CD4-positive, alpha-beta T cell treated with Interferon alpha-2 for 1 hour (primary cell): ENCODE measurements around the gene FILIP1L.

Experiments used
- DNase-seq, 2 donors: peaks; one replicate each; pipeline ENCODE4 v3.0.0-alpha.2; 2020 to 2022

Gene FILIP1L

DNA sequence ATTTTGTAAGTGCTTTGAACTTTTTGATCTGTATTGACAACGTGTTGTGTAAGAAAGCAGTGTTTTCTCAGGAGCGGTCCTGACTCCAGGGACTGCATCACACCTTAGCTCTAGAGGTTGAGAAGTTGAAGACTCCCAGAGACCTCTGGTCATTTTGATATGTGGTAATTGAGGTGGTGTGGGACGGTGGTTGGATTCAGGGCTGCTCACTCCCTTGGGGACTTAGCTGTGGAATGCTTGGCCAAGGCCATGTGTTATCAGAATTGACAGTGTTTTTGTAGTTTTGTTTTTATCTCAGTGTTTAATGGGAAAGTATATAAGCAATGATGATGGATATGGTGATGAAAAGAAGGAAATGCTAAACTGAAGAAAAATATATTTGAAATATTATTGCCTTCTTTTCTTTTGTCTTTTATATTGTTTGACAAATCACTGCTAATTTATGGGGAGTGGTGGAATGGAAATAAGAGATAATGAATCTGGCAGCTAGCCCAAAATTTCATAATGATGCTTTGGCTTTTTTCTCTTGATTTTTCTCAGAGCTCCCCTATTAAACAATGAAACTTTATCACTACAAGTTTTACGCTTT, 280.6 kb downstream of the FILIP1L start:
- DNase-seq = no peak

DNA sequence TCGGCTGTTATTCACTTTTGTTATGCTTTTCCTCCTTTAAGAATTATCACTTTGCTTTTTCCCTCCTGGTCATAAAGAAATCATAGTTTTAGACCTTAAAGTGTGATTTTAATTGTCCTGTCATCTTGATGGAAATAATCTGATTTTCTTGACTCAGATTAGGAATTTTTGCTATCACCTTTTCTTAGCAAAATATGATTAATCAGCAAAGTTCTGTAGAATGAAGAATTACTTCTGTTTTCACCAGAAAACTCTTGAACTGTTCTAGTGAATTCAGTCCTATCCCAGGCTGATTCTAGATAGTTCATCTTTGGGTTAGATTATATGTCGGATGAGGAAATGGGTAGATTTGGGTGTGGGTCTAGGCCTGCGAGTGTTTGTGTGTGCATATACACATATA, 284.5 kb downstream of the FILIP1L start:
- DNase-seq = no peak

DNA sequence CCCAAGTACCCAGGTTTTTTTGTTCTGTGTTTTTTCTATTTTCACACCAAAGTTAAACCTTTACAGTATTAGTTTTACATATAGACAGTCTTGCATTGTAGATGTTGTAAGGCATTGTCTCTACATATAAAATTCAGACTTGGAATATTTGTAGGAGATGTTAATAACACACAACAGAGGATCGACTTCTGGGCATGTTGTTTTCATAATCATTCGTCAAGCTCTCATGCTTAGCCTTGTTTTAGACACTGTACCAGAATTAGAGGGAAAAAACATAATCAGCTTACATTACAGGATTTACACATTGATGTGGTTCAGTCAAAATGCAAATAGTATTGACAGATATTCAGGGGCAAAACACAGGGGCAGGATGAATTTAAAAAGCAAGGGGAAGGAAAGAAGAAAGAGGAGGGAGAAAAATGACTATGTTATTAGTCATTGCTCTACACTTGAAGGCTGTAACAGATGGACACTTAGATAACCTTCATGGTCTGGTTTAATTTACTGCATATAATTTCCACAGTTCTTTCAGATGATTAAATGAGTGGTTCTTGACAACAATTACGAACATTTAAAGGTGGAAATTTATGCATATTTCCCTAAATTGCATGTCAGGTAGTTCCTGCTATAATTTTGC, 289.2 kb downstream of the FILIP1L start:
- DNase-seq = no peak

DNA sequence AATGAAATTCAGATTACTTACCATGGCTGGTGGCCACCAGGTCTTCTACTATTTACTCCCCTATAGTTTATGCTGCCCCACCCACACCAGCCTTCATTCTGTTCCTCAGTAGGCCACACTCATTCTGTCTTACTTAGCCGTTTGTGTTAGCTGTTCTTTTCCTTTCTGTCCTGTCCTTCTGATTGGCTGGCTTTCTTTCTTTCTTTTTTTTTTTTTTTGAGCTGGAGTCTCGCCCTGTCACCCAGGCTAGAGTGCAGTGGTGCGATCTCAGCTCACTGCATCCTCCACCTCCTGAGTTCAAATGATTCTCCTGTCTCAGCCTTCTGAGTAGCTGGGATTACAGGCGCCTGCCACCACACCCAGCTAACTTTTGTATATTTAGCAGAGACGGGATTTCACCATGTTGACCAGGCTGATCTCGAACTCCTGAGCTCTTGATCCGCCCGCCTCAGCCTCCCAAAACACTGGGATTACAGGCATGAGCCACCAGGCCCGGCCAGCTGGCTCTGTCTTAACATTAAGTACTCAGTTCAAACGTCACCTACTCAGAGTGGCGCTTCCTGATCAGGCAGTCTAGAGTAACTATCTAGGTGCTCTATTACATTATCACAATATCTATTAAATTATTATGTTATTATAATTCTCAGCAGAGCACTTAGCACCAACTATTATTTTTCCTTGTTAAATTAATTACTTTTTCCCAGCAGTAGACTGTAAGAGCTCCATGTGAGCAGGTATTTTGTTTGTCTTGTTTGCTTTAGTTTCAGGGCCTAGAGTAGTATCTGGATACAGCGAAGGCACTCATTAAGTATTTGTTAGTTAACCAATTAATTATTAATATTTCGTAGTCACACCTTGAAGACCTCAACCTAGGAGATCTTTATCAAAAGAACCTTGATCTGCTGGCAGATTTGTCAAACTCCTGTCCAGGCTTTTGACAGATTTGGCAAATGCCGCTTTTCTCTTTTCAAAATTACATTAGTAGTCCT, 290.3 kb downstream of the FILIP1L start:
- DNase-seq = no peak

DNA sequence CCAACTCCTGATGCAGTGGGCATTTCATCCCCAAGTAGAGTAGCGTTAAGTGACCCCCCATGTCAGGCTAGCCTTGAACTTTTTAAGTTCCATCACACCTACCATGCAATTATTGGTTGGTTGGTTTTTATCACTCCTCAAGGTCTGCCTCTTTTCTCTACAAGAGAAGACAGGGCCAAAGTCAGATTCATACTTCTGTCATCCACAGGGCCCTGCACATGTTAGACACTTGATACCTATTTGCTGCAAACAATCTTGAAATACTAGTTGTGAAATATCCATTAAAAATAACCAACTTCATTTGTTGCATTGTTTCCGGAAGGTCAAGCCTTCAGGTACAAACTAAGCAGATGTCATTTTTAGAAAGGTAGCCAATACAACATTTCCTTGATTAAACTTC, 295.5 kb downstream of the FILIP1L start:
- DNase-seq = no peak

DNA sequence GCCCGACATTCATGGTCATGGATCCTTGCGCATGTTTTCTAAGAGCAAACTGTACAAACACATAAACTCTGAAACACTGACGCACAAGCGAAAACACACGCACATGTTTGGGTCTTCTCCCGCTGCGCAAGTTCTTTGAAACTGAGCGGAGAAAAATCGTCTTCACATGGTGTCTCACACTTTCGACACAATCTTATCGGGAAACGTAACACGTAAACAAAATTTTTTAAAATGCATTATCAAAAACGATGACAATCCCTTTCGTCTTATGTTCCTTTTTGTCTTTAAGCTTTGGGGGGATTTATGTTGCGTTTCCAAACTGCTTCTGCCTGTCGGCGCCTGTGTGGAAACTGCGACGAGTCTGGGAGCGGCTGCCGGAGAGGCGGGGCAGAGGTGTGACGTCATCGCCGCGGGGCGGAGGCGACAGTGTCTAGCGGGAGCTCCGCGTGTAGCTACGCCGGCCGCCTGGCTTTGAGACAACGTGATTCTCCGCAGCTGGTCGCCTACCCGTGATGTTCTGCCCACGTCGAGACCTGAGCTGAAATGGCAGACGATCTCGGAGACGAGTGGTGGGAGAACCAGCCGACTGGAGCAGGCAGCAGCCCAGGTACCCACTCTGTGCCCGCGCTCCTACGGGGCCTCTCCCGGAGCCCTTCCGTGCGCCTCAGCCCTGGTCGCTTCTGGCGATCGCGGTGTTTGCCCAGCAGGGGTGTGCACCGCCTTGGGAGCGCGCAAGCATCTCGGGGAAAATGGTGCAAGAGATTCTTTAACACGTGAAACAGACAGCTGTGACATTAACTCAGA, 296.7 kb downstream of the FILIP1L start, which contains the start of gene CMSS1:
CMSS1 (plus strand) TSS at position 426 of the 804 bp plus-strand sequence.
- peak; percentile 92 to 94 for DNase-seq

DNA sequence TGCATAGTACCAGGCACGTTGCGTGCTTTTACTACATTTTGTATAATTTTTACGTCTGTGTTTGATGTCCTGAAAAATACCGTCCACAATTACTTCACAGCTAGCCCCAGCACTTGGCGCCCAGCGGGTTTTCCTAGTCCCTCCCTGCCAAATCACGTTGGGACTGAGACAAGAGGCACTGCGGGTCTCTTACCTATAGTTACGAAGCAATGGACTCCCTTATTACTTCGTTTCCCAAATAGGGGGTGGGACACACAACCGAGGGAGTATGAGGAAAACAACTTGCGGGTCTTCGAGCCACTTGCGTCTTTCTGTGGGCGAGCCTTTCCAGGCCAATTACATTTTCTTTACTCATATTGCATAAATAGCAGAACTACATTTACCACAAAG, 297.3 kb downstream of the FILIP1L start:
- DNase-seq = no peak

DNA sequence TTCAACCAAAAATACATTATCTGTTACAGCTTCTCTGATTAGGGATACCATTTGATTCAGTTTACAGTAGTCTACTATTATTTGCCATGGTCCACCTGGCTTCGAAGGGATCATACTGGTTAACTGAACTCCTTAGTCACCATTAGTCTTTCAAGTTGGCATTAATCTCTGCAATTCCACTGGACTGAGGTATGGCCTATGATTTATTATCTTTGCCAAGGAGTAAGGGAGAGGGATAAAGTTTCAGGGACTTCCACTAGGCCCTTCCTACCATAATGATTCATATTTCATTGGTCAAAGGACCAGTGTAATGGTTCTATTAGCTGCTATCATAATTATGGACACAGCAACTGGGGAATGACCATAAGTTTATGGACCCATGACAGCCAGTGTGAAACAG, 303.9 kb downstream of the FILIP1L start:
- DNase-seq = no peak

DNA sequence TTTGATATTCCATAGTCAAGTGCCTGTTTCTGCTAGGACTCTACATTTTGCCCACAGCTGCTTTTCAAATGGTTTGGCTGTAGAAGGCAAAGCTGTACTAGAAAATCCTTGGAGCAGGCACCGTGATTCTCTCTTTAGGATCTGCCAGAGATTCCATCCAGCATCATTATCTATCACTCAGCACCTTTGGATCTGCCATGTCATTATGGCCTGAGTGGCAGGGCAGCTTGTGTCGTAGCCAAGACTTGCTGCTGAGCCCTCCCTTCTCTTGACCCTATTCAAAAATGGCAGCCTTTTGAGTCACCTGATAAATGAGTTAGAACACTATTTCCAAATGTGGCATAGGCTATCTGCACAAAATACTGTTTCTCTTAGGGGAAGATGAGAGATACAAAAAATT, 304.7 kb downstream of the FILIP1L start:
- DNase-seq = no peak

DNA sequence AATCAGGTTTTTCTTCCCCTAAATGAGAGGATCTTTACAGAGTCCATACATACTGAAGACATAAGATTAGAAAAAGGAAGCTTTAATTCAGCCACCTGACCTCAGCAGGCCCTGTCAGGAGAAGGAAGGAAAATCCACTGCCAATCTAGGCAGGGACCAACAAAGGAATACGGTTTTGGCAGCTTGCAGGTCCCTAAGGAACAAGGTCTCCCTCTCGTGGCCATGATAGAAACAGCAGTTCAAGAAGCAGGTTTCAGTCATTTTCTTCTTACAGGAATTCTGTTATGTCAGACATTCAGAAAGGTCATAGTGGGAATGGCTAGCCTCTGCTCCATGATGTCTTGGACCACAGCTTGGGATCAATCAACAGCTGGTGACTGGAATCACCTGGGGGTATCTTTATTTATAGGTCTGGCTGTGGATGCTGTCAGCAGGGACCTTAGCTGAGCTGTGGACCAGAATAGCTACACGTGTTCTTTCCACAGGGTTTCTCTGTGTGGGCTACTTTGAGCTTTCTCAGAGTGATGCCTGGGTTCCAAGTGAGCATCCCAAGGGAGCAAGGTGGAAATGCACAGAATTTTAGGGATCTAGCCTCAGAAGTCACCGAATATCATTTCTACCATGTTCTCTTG, 306.0 kb downstream of the FILIP1L start:
- DNase-seq = peak; percentile 28 to 54

DNA sequence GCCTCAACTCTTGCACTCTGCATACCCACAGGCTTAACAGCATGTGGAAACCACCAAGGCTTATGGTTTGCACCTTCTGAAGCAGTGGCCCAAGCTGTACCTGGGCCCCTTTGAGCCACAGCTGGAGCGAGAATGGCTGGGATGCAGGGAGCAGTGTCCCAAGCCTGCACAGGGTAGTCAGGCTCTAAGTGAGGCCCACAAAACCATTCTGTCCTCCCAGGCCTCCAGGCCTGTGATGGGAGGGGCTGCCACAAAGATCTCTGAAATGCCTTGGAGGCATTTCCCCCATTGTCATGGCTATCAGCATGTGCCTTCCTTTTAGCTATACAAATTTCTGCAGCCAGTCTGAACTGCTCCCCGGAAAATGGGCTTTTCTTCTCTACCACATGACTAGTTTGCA, 309.1 kb downstream of the FILIP1L start:
- no peak for DNase-seq

DNA sequence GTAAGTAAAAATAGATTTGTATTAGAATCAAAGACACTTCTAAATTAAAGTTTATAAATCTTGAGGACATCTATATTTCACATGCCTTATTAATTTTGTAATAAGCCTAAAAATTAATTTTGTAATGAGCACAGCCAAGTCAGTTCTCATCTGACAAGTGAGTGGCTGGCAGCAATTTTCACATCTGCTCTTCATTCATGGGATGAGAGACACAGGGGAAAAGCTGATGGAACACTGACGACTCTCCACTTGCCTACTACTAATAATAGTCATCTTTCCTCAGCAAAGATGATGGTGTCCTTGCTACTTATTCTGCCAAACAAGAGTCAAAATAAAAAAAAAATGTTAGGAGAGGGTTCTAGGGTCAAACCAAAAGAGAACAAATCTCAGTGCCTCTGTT, 311.0 kb downstream of the FILIP1L start:
- DNase-seq = no peak

DNA sequence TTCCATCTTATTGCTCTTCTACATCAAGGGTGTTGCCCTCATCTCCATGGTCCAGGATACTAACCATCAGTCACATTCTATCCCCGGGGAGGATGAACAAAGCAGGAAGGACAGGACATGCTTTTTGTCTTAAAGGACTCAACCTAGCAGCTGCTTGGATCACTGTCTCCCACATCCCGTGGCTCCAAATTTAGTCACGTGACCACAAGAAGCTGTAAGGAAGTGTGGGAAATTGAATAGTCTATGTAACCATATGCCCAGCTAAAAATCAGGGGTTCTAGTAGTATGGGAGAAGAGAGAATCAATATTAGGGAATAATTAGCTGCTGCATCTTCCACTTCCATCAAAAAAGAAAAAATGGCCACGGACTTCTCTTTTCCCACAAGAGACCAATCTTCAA, 314.9 kb downstream of the FILIP1L start:
- DNase-seq = no peak

DNA sequence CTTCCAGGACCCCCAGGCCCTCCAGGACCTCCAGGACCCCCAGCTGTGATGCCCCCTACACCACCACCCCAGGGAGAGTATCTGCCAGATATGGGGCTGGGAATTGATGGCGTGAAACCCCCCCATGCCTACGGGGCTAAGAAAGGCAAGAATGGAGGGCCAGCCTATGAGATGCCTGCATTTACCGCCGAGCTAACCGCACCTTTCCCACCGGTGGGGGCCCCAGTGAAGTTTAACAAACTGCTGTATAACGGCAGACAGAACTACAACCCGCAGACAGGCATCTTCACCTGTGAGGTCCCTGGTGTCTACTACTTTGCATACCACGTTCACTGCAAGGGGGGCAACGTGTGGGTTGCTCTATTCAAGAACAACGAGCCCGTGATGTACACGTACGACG, 318.7 kb downstream of the FILIP1L start:
- DNase-seq = no peak

DNA sequence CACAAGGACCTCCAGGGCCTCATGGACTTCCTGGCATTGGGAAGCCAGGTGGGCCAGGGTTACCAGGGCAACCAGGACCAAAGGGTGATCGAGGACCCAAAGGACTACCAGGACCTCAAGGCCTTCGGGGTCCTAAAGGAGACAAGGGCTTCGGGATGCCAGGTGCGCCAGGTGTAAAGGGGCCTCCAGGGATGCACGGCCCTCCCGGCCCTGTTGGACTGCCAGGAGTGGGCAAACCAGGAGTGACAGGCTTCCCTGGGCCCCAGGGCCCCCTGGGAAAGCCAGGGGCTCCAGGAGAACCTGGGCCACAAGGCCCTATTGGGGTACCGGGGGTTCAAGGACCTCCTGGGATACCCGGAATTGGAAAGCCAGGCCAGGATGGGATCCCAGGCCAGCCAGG, 319.8 kb downstream of the FILIP1L start:
- no peak for DNase-seq

DNA sequence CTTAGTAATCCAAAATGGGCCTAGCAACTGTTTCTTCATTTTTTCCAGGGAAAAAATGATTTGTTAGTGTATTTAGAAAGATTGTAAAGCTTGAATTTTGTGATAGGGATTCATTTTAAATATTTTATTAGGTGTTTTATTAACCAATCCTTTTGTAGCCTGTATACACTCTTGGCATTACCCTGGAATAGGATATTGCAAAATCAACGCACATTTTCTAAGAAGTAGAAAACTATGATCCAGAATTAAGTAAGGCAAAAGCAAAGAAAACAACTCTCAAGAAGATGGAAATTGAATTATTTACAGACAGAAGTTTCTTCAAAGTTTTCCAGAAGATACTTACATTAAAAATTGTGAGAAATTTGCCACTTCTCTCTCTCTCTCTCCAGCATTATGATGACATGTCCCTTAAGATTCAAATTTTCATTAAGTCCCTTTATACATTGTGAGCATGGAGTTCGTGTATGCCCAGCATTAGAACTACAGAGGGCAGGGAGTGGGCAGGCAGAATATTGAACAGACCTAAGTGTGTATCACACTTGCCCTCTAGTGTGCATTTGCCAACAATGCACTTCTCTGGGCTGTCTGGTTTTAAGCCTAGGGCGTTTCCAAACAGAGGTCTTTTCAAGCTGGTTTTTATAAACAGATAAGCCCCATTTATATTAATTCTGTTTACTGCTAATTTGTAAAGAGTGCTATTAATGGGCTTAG, 325.1 kb downstream of the FILIP1L start:
- DNase-seq = peak in 1 of 2 donors; percentile 24
